ENCODE data around the gene SSBP3. TPM values are rescaled to one million over a fixed set of nuclear protein-coding genes. Genes with fewer than 3 reads are reported as not detected.

The SSBP3 gene
- total RNA-seq, 4 donors from 2014 or later, result 32.8 to 63.4 (median 47.4) TPM

- TF ChIP-seq POLR2A (IDR thresholded peaks at IDR 0.05; ENCODE audit: low read depth) (no peak), POLR2AphosphoS5 (IDR thresholded peaks at IDR 0.05) (no peak), EP300 (IDR thresholded peaks at IDR 0.05) (no peak)
- TF ChIP-seq, protein P1, sequence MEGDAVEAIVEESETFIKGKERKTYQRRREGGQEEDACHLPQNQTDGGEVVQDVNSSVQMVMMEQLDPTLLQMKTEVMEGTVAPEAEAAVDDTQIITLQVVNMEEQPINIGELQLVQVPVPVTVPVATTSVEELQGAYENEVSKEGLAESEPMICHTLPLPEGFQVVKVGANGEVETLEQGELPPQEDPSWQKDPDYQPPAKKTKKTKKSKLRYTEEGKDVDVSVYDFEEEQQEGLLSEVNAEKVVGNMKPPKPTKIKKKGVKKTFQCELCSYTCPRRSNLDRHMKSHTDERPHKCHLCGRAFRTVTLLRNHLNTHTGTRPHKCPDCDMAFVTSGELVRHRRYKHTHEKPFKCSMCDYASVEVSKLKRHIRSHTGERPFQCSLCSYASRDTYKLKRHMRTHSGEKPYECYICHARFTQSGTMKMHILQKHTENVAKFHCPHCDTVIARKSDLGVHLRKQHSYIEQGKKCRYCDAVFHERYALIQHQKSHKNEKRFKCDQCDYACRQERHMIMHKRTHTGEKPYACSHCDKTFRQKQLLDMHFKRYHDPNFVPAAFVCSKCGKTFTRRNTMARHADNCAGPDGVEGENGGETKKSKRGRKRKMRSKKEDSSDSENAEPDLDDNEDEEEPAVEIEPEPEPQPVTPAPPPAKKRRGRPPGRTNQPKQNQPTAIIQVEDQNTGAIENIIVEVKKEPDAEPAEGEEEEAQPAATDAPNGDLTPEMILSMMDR (IDR thresholded peaks at IDR 0.05), result no peak
- H3K27me3 ChIP-seq, result no peaks in the 10 kb centered on the region
- H3K4me1 ChIP-seq, result peaks cover 22 to 62% (median 48%) of the 10 kb centered on the region in 4 donors
- H3K9me3 ChIP-seq, result no peaks in the 10 kb centered on the region
- intact Hi-C loops (cut with DNase I), result no loop called here
- no peak for DNase-seq (ENCODE audit: extremely low spot score)
- 64% methylated on average over 5 of the region's 5 CpGs for WGBS
- H3K4me3 ChIP-seq, result no peak overlapping the region
- no peaks in the 10 kb centered on the region for H3K36me3 ChIP-seq
- H3K27ac ChIP-seq (replicated peaks in 1 of 4), result no peak overlapping the region
Observed at GRCh38 chr1:54266908-54267307, 139.3 kb downstream of the SSBP3 start.

DNA sequence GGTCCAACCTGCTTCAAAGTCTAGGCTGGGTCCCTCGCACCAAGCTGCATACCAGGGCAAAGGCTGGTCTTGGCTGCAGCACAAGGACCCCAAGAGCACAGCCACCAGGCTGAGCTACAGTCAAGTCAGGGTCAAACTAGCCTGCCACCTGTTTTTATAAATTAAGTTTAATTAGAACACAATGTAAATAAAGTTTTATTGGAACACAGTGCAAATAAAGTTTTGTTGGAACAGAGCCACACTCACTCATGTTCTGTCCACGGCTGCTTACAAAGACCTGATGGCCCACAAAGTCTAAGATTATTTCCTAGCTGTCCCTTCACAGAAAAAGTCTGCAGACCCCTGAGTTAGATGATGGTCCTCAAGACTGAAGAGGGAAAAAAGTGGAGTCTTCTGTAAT, 140.0 kb downstream of the SSBP3 start:
- Histone ChIP-seq H3K27ac (replicated peaks in 1 of 4) (no peak overlapping the region), H3K36me3 (no peaks in the 10 kb centered on the region), H3K9me3 (no peaks in the 10 kb centered on the region), H3K4me1 (peaks cover 20 to 55% (median 41%) of the 10 kb centered on the region in 4 donors), H3K4me3 (no peak overlapping the region), H3K27me3 (no peaks in the 10 kb centered on the region)
- DNase-seq (ENCODE audit: extremely low spot score), result no peak
- 94% methylated on average over 2 of the region's 2 CpGs for WGBS
- TF ChIP-seq POLR2A (IDR thresholded peaks at IDR 0.05; ENCODE audit: low read depth), result no peak
- no peak for TF ChIP-seq EP300 (IDR thresholded peaks at IDR 0.05)
- TF ChIP-seq, protein P1 (IDR thresholded peaks at IDR 0.05), result no peak
- TF ChIP-seq POLR2AphosphoS5 (IDR thresholded peaks at IDR 0.05), result no peak
- intact Hi-C loops (cut with DNase I), result no loop called here

DNA sequence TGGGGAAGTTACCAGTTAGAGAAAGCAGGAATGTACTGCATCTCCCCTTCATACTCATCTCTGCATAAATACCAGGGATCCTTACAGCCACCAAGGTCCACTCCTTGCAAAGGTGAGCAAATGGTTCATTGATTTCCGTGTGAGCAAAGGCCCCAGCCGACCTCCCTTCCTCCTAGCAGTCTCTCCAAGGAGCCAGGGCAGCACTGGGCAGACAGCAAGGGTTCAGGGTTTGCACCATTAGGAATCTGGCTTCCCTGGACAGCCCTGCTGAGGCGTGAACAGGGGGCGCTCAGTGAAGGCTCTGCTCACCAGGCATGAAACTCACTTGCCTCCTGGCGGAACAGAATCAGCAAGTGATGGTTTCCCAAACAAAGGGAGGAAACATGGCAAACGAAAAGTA, 140.5 kb downstream of the SSBP3 start:
- Histone ChIP-seq H3K27me3 (no peaks in the 10 kb centered on the region), H3K36me3 (no peaks in the 10 kb centered on the region), H3K9me3 (no peaks in the 10 kb centered on the region), H3K27ac (replicated peaks in 1 of 4) (no peak overlapping the region), H3K4me1 (peaks cover 20 to 50% (median 36%) of the 10 kb centered on the region in 4 donors), H3K4me3 (no peak overlapping the region)
- TF ChIP-seq POLR2A (IDR thresholded peaks at IDR 0.05; ENCODE audit: low read depth), result no peak
- TF ChIP-seq EP300 (IDR thresholded peaks at IDR 0.05), result no peak
- 91% methylated on average over 6 of the region's 6 CpGs for WGBS
- DNase-seq (ENCODE audit: extremely low spot score), result no peak
- intact Hi-C loops (cut with DNase I), result no loop called here

DNA sequence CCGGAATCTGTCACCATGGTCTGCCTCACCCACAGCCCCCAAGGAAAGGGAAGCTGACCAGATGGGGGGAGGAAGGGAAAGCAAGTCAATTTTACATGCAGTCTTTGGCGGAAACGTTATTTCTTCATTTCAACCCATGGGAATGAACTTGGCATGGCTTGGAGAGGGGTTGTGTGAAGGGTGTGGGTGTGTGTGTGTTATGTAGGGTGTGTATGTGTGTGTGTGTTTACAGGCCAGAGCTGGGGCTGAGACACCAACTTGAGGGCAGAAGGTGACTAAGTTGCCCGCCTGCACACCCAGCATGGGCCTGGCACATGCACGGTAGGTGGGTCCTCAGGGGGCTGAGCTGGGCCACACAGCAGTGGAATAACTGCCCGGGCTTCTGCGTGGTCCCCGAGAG, 141.1 kb downstream of the SSBP3 start:
- no peaks in the 10 kb centered on the region for H3K9me3 ChIP-seq
- no peak overlapping the region for H3K27ac ChIP-seq (replicated peaks in 1 of 4)
- intact Hi-C loops (cut with DNase I), result no loop called here
- no peaks in the 10 kb centered on the region for H3K36me3 ChIP-seq
- no peaks in the 10 kb centered on the region for H3K27me3 ChIP-seq
- no peak overlapping the region for H3K4me3 ChIP-seq
- WGBS, result 96% methylated on average over 8 of the region's 8 CpGs
- H3K4me1 ChIP-seq, result peaks cover 20 to 47% (median 35%) of the 10 kb centered on the region in 4 donors
- TF ChIP-seq EP300 (IDR thresholded peaks at IDR 0.05) (no peak), POLR2A (IDR thresholded peaks at IDR 0.05; ENCODE audit: low read depth) (no peak), POLR2AphosphoS5 (IDR thresholded peaks at IDR 0.05) (no peak)
- TF ChIP-seq, protein P1 (IDR thresholded peaks at IDR 0.05), result no peak
- no peak for DNase-seq (ENCODE audit: extremely low spot score)

GRCh38 chr1:54263601-54264226, 142.5 kb downstream of the SSBP3 start:
- 87% methylated on average over 6 of the region's 6 CpGs for WGBS
- no peak overlapping the region for H3K4me3 ChIP-seq
- TF ChIP-seq POLR2AphosphoS5 (IDR thresholded peaks at IDR 0.05), result no peak
- TF ChIP-seq, protein P1 (IDR thresholded peaks at IDR 0.05), result no peak
- peaks cover 8 to 35% (median 22%) of the 10 kb centered on the region in 4 donors for H3K4me1 ChIP-seq
- no peak for DNase-seq (ENCODE audit: extremely low spot score)
- H3K27ac ChIP-seq (replicated peaks in 1 of 4), result no peak overlapping the region
- no peaks in the 10 kb centered on the region for H3K9me3 ChIP-seq
- no peaks in the 10 kb centered on the region for H3K36me3 ChIP-seq
- H3K27me3 ChIP-seq, result no peaks in the 10 kb centered on the region
- intact Hi-C loops (cut with DNase I), result no loop called here
